ENCODE measurements around the gene RTN1. TPM values are rescaled to one million over a fixed set of nuclear protein-coding genes. Genes with fewer than 3 reads are reported as not detected.

The RTN1 gene
- total RNA-seq, 1 donor from 2014 or later, result not detected

DNA sequence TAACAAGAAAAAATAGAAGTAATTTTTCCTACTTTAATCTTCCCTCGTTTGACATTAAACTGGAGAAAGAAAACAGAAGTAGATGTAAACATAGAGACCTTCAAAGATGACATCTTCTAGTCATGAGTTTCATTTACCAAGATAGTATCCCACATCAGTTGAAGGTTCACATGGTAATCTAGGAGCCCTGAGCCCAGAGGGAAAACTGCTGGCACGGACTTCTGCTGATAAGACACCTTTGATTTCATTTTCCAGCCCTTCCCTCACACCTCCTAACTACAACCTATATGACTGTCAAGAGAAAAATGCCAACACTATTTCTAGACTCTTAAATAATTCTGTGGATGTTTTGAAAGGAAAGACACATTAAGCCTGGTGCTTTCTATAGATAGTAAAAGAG lies 247.9 kb downstream of the RTN1 start:
- no peak for DNase-seq (ENCODE audit: low read depth)
- Histone ChIP-seq H3K27me3 (ENCODE audit: control insufficient read depth, insufficient read depth, low read length) (no peaks in the 10 kb centered on the region), H3K36me3 (ENCODE audit: control insufficient read depth, insufficient read depth, low read length) (no peaks in the 10 kb centered on the region), H3K4me3 (ENCODE audit: low read depth, low read length) (no peak overlapping the region)
- TF ChIP-seq, protein P1, sequence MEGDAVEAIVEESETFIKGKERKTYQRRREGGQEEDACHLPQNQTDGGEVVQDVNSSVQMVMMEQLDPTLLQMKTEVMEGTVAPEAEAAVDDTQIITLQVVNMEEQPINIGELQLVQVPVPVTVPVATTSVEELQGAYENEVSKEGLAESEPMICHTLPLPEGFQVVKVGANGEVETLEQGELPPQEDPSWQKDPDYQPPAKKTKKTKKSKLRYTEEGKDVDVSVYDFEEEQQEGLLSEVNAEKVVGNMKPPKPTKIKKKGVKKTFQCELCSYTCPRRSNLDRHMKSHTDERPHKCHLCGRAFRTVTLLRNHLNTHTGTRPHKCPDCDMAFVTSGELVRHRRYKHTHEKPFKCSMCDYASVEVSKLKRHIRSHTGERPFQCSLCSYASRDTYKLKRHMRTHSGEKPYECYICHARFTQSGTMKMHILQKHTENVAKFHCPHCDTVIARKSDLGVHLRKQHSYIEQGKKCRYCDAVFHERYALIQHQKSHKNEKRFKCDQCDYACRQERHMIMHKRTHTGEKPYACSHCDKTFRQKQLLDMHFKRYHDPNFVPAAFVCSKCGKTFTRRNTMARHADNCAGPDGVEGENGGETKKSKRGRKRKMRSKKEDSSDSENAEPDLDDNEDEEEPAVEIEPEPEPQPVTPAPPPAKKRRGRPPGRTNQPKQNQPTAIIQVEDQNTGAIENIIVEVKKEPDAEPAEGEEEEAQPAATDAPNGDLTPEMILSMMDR (IDR thresholded peaks at IDR 0.05; ENCODE audit: insufficient read depth, low read length, severe bottlenecking), result no peak
- FAIRE-seq, result no peak

DNA sequence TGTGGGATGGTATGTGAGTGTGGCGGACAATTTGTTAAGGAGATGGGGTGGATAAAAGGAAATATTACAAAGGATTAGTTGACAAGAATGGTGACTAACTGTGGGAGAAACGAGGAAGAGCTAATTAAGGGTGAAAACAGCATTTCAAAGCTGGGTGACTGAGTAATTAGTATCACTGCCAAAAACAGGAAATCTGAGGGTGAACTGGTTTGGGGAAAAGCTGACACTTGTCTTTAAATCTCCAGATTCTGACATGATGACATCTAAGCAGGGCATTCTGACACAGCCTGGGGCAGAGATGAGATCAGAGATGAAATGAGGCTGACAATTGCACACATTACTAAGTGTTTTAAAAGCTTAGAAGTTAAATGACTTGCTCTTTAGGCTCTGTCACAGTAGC lies 251.5 kb downstream of the RTN1 start:
- FAIRE-seq, result no peak
- TF ChIP-seq, protein P1 (IDR thresholded peaks at IDR 0.05; ENCODE audit: insufficient read depth, low read length, severe bottlenecking), result no peak
- Histone ChIP-seq H3K36me3 (ENCODE audit: control insufficient read depth, insufficient read depth, low read length) (no peaks in the 10 kb centered on the region), H3K27me3 (ENCODE audit: control insufficient read depth, insufficient read depth, low read length) (no peaks in the 10 kb centered on the region), H3K4me3 (ENCODE audit: low read depth, low read length) (no peak overlapping the region)
- peak; percentile 53 for DNase-seq (ENCODE audit: low read depth)

DNA sequence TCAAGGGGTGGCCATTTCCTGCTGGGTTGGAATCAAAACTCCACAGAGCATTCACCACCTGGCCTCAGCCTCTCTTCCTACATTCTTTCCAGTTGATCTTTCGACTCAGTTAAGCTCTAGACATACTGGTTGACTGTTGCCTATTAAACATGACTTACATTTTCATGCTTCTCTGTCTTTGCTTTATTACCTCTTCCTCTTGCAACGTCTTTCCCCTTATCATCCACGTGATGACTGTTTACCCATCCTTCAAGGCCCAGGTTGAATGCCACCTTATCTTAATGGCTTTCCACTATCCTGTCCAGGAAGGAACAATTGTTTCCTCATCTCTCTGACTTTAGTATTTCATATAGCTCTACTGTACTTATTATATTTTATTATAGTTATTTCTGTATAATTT lies 269.5 kb downstream of the RTN1 start:
- Histone ChIP-seq H3K27me3 (ENCODE audit: control insufficient read depth, insufficient read depth, low read length) (peaks cover 1% of the 10 kb centered on the region), H3K36me3 (ENCODE audit: control insufficient read depth, insufficient read depth, low read length) (no peaks in the 10 kb centered on the region), H3K4me3 (ENCODE audit: low read depth, low read length) (no peak overlapping the region)
- DNase-seq (ENCODE audit: low read depth) (no peak), FAIRE-seq (no peak)
- TF ChIP-seq, protein P1 (IDR thresholded peaks at IDR 0.05; ENCODE audit: insufficient read depth, low read length, severe bottlenecking), result no peak

DNA sequence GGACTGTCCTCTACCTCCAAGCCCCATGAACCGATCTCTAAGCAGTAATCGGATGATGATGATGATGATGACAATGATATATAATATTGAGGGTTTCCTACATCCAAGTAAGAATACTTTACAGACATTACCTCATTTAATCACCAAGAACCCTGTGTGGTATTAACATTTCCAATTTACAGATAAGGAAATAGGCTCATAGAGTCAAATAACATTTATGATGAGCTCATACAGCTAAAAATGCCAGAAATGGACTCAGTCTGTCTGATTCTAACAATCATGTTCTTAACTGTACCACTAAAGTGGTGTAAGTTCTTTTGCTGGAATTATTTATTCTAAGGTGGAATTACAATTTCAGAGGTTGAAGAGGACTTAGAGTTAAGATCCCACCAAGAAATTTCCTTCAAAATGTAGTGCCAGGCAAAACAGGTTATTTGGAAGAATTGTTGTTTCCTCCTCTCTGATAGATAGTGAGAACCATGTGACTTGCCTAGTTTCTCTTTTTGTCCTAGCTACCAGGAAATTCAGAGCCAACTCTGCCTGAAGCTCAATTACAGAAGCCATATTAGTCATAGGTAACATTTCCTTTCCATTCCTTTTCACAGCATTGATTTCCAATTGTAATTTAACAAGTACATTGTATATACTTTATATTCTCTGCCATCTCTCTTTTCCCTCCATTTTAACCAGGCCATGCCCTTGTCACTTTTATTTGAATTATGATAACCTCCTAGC lies 270.2 kb downstream of the RTN1 start:
- FAIRE-seq (no peak), DNase-seq (ENCODE audit: low read depth) (peak; percentile 62)
- peaks cover 1% of the 10 kb centered on the region for H3K27me3 ChIP-seq (ENCODE audit: control insufficient read depth, insufficient read depth, low read length)
- TF ChIP-seq, protein P1 (IDR thresholded peaks at IDR 0.05; ENCODE audit: insufficient read depth, low read length, severe bottlenecking), result no peak
- no peaks in the 10 kb centered on the region for H3K36me3 ChIP-seq (ENCODE audit: control insufficient read depth, insufficient read depth, low read length)
- H3K4me3 ChIP-seq (ENCODE audit: low read depth, low read length), result no peak overlapping the region

DNA sequence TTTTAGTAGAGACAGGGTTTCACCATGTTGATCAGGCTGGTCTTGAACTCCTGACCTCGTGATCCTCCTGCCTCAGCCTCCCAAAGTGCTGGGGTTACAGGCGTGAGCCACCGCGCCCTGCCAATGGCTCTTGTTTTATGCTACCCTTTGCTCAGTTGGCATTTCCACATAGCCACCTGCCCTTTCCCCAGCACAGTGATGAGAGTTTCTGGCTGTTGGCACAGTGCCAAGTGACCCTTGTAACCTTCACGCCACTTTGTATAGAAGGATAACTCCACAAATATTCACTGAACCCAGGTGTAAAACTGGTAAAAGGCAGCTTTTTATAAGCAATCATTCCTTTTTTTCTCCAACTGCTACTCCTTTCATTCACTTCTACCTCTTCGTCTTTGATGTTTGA lies 275.5 kb downstream of the RTN1 start:
- no peak for FAIRE-seq
- no peaks in the 10 kb centered on the region for H3K36me3 ChIP-seq (ENCODE audit: control insufficient read depth, insufficient read depth, low read length)
- TF ChIP-seq, protein P1 (IDR thresholded peaks at IDR 0.05; ENCODE audit: insufficient read depth, low read length, severe bottlenecking), result no peak
- H3K4me3 ChIP-seq (ENCODE audit: low read depth, low read length), result no peak overlapping the region
- H3K27me3 ChIP-seq (ENCODE audit: control insufficient read depth, insufficient read depth, low read length), result peaks cover 1% of the 10 kb centered on the region
- no peak for DNase-seq (ENCODE audit: low read depth)
